ENCODE measurements around the gene SFMBT2.

- TF ChIP-seq, protein P1, sequence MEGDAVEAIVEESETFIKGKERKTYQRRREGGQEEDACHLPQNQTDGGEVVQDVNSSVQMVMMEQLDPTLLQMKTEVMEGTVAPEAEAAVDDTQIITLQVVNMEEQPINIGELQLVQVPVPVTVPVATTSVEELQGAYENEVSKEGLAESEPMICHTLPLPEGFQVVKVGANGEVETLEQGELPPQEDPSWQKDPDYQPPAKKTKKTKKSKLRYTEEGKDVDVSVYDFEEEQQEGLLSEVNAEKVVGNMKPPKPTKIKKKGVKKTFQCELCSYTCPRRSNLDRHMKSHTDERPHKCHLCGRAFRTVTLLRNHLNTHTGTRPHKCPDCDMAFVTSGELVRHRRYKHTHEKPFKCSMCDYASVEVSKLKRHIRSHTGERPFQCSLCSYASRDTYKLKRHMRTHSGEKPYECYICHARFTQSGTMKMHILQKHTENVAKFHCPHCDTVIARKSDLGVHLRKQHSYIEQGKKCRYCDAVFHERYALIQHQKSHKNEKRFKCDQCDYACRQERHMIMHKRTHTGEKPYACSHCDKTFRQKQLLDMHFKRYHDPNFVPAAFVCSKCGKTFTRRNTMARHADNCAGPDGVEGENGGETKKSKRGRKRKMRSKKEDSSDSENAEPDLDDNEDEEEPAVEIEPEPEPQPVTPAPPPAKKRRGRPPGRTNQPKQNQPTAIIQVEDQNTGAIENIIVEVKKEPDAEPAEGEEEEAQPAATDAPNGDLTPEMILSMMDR (IDR thresholded peaks at IDR 0.05): no peak
- no peak for TF ChIP-seq POLR2A (IDR thresholded peaks at IDR 0.05)
Observed at GRCh38 chr10:7435674-7436073, 24.8 kb upstream of the SFMBT2 start.
